Left ventricle myocardium inferior (tissue), 1 donor: Measurements from ENCODE around the gene YIF1A. TPM values are rescaled to one million over a fixed set of nuclear protein-coding genes. Genes with fewer than 3 reads are reported as not detected.
A peak's percentile ranks its signal among the peaks of the same experiment; 100 is the strongest.
"Not testable (repeated sequence)": the region's sequence is repeated elsewhere in the genome, so short reads cannot be mapped to it uniquely, and the experiment has no call there.

ENCODE experiments used
- DNase-seq: peaks from one replicate; pipeline ENCODE4 v3.0.0-alpha.2; 2020
- H3K27ac ChIP-seq: fragments of 200-600 bp; replicated peaks from 2 replicates; pipeline ENCODE4 v1.8.0; 2021
- H3K27me3 ChIP-seq: fragments of 200-600 bp; 2 replicates; pipeline ENCODE4 v1.8.0; 2021; ENCODE audit warnings: low read depth
- H3K36me3 ChIP-seq: fragments of 200-600 bp; 2 replicates; pipeline ENCODE4 v1.8.0; 2021
- H3K4me1 ChIP-seq: fragments of 200-600 bp; 2 replicates; pipeline ENCODE4 v1.8.0; 2021
- H3K4me3 ChIP-seq: fragments of 200-600 bp; 2 replicates; pipeline ENCODE4 v1.8.0; 2021; ENCODE audit warnings: mild to moderate bottlenecking, moderate library complexity
- H3K9me3 ChIP-seq: fragments of 200-600 bp; replicated peaks from 2 replicates; pipeline ENCODE4 v1.8.0; 2021
- intact Hi-C: fragments of 100-400 bp; cut with micrococcal nuclease; formaldehyde crosslinking; loops from one replicate; pipeline ENCODE4 v1.11.0; 2022
- total RNA-seq: library from RNA; stranded (reverse); fragmentation: NEBNext Ultra II Directional; extraction: Animal tissue kit (Norgen Biotek cat#: 25700); gene quantifications from one replicate; pipeline ENCODE4 v1.2.1, GENCODE V29; 2021
- TF ChIP-seq, protein P1 (sequence below): fragments of 200-600 bp; IDR thresholded peaks from 2 replicates; pipeline ENCODE4 v1.8.0; 2021; ENCODE audit warnings: antibody characterized with exemption, mild to moderate bottlenecking, borderline replicate concordance
- donor health status: DM: no; HTN: yes; CAD: no; lungs with severe emphysema.

Gene YIF1A
- total RNA-seq, 1 donor from 2014 or later, result 45.6 TPM

DNA sequence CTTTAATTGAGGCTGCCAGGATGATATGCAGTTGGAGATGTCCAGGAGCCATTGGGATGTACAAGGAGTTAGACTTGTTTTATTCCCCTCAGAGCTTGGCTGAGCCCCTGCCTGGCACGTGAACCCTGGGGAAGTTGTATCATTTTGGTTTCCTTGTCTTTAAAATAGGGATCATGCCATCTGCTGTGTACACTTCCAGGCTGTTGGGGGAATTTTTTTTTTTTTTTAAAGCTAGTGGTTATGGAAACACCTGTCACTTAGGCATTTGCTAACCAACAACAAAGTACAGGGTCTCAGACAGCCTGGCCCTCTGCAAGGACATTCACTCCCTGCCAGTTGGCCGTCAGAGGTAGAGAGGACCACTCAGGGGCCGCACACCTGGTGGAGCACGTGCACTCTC lies 29.0 kb downstream of the YIF1A start:
- Histone ChIP-seq H3K36me3 (peaks cover 42% of the 10 kb centered on the region), H3K9me3 (no peaks in the 10 kb centered on the region), H3K27me3 (no peaks in the 10 kb centered on the region), H3K4me1 (peaks cover 25% of the 10 kb centered on the region), H3K27ac (no peak overlapping the region), H3K4me3 (no peak overlapping the region)
- intact Hi-C loops, result no loop called here
- TF ChIP-seq, protein P1, sequence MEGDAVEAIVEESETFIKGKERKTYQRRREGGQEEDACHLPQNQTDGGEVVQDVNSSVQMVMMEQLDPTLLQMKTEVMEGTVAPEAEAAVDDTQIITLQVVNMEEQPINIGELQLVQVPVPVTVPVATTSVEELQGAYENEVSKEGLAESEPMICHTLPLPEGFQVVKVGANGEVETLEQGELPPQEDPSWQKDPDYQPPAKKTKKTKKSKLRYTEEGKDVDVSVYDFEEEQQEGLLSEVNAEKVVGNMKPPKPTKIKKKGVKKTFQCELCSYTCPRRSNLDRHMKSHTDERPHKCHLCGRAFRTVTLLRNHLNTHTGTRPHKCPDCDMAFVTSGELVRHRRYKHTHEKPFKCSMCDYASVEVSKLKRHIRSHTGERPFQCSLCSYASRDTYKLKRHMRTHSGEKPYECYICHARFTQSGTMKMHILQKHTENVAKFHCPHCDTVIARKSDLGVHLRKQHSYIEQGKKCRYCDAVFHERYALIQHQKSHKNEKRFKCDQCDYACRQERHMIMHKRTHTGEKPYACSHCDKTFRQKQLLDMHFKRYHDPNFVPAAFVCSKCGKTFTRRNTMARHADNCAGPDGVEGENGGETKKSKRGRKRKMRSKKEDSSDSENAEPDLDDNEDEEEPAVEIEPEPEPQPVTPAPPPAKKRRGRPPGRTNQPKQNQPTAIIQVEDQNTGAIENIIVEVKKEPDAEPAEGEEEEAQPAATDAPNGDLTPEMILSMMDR, result no peak
- no peak for DNase-seq

DNA sequence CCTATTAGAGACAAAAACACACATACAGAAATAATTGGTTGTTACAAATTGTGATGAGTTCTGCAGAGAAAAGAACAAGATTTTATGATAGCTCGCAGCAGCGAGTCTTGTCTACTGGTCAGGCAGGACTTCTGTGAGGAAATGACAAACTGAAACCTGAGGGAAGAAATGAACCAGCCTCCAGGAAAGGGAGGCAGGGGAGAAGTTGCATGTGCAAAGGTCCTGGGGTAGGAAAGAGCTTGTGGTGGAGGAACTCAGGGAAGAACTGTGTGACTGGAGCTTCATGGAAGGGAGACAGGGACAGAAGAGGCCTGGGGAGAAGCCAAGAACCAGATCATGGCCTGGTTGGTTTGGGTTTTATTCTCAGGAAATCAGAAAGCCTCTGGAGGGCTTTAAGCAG lies 29.7 kb downstream of the YIF1A start:
- no peak for DNase-seq
- H3K4me1 ChIP-seq, result peaks cover 25% of the 10 kb centered on the region
- H3K27ac ChIP-seq, result no peak overlapping the region
- TF ChIP-seq, protein P1, result no peak
- no peaks in the 10 kb centered on the region for H3K9me3 ChIP-seq
- H3K4me3 ChIP-seq, result no peak overlapping the region
- intact Hi-C loops, result no loop called here
- H3K27me3 ChIP-seq, result no peaks in the 10 kb centered on the region
- peaks cover 34% of the 10 kb centered on the region for H3K36me3 ChIP-seq

DNA sequence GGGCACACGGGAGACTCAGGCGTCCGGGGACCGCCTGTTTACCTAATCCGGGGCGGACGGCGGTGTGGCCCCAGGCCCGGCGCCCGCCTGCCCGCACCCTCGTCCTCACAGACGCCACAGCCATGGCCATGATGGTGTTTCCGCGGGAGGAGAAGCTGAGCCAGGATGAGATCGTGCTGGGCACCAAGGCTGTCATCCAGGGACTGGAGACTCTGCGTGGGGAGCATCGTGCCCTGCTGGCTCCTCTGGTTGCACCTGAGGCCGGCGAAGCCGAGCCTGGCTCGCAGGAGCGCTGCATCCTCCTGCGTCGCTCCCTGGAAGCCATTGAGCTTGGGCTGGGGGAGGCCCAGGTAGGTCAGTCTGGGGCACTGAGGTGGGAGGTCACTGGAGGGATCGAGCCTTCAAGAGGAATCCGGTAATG lies 30.5 kb downstream of the YIF1A start:
- intact Hi-C loops, result no loop called here
- Histone ChIP-seq H3K27me3 (no peaks in the 10 kb centered on the region), H3K36me3 (peaks cover 33% of the 10 kb centered on the region), H3K9me3 (no peaks in the 10 kb centered on the region), H3K4me1 (peaks cover 27% of the 10 kb centered on the region), H3K4me3 (peak overlapping the region; percentile 99), H3K27ac (peak overlapping the region; percentile 87)
- no peak for DNase-seq
- TF ChIP-seq, protein P1, result peak; percentile 33

DNA sequence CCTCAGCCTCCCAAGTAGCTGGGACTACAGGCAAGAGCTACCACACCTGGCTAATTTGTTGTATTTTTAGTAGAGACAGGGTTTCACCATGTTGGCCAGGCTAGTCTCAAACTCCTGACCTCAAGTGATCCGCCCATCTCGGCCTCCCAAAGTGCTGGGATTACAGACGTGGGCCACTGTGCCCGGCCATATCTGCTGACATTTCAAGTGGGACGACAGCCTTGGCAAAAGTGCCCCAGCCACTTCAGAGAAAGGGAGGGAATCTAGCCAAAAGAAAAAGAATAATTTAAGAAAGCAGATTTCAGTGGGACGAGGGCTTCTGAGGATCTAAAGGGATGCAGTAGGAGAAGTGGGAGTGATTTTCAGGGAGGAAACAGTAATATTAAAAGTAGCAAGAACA lies 35.9 kb downstream of the YIF1A start:
- H3K27ac ChIP-seq, H3K4me3 ChIP-seq, H3K9me3 ChIP-seq, H3K27me3 ChIP-seq, DNase-seq, H3K36me3 ChIP-seq, intact Hi-C loops: not testable (repeated sequence)
- H3K4me1 ChIP-seq, result peaks cover 29% of the 10 kb centered on the region

- Histone ChIP-seq H3K4me3 (no peak overlapping the region), H3K36me3 (no peaks in the 10 kb centered on the region), H3K27me3 (no peaks in the 10 kb centered on the region), H3K9me3 (no peaks in the 10 kb centered on the region), H3K4me1 (peaks cover 16% of the 10 kb centered on the region), H3K27ac (no peak overlapping the region)
- TF ChIP-seq, protein P1, result no peak
- DNase-seq, result no peak
- intact Hi-C loops, result no loop called here
Measured at GRCh38 chr11:66251809-66252208, 37.1 kb downstream of the YIF1A start.

DNA sequence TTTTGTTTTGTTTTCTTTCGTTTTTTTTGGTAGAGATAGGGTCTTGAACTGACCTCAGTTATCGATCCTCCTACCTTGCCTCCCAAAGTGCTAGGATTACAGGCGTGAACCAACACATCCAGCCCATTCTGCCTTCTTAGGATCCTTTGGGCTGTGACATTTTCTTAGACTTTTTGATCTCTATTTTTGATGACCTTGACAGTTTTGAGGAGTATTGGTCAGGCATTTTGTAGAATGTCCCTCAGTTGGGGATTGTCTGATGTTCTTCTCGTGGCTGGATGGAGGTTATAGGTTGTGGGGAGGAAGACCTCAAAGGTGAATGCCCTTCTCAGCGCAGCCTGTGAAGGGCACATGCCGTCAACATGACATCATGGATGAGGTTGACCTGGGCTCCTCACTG lies 40.0 kb downstream of the YIF1A start:
- intact Hi-C loops, result no loop called here
- Histone ChIP-seq H3K9me3 (no peaks in the 10 kb centered on the region), H3K4me3 (no peak overlapping the region), H3K36me3 (no peaks in the 10 kb centered on the region), H3K27ac (no peak overlapping the region), H3K4me1 (peaks cover 13% of the 10 kb centered on the region), H3K27me3 (no peaks in the 10 kb centered on the region)
- TF ChIP-seq, protein P1, result no peak
- no peak for DNase-seq
